GM23338 (cell line): ENCODE data around the gene C8G. TPM values are rescaled to one million over a fixed set of nuclear protein-coding genes. Genes with fewer than 3 reads are reported as not detected.

ENCODE experiments used
- ATAC-seq: fragments of 200-7000 bp; cut with Tn5 transposase; 3 replicates; pipeline ENCODE4 v1.9.1; 2020
- DNase-seq: peaks from one replicate; pipeline ENCODE4 v3.0.0-alpha.2; 2015; ENCODE audit warnings: low spot score
- H2AFZ ChIP-seq: fragments of 200-600 bp; sonication (generic); 2 replicates; pipeline ENCODE4 v1.8.0; 2016; ENCODE audit warnings: antibody characterized with exemption, mild to moderate bottlenecking, moderate library complexity
- H3F3A ChIP-seq: fragments of 200-600 bp; sonication (generic); replicated peaks from 2 replicates; pipeline ENCODE4 v1.8.0; 2017; ENCODE audit warnings: antibody characterized with exemption, mixed run types, low read depth
- H3K27ac ChIP-seq: fragments of 200-600 bp; sonication (generic); 2 replicates; pipeline ENCODE4 v1.6.1; 2016; ENCODE audit warnings: low read depth
- H3K27me3 ChIP-seq: fragments of 200-600 bp; sonication (generic); 2 replicates; pipeline ENCODE4 v1.8.0; 2016; ENCODE audit warnings: mild to moderate bottlenecking, mixed run types, moderate library complexity; ENCODE audit not compliant: insufficient read depth
- H3K36me3 ChIP-seq: fragments of 200-600 bp; sonication (generic); 2 replicates; pipeline ENCODE4 v1.8.0; 2016; ENCODE audit warnings: mild to moderate bottlenecking; ENCODE audit not compliant: insufficient read depth
- H3K4me1 ChIP-seq: fragments of 200-600 bp; sonication (generic); 2 replicates; pipeline ENCODE4 v1.8.0; 2016; ENCODE audit warnings: mild to moderate bottlenecking, moderate library complexity; ENCODE audit not compliant: insufficient read depth
- H3K4me2 ChIP-seq: fragments of 200-600 bp; sonication (generic); 2 replicates; pipeline ENCODE4 v1.7.1; 2017; ENCODE audit warnings: mixed run types
- H3K4me3 ChIP-seq: fragments of 200-600 bp; sonication (generic); 2 replicates; pipeline ENCODE4 v1.6.1; 2016; ENCODE audit warnings: mixed run types
- H3K79me2 ChIP-seq: fragments of 200-600 bp; sonication (generic); replicated peaks from 2 replicates; pipeline ENCODE4 v1.8.0; 2017; ENCODE audit warnings: mild to moderate bottlenecking; ENCODE audit not compliant: insufficient read depth
- H3K9me2 ChIP-seq: fragments of 200-600 bp; sonication (generic); 2 replicates; pipeline ENCODE4 v1.8.0; 2017; ENCODE audit not compliant: insufficient read depth
- H4K20me1 ChIP-seq: fragments of 200-600 bp; sonication (generic); replicated peaks from 2 replicates; pipeline ENCODE4 v1.8.0; 2017; ENCODE audit warnings: mild to moderate bottlenecking; ENCODE audit not compliant: insufficient read depth
- H3K27ac Mint-ChIP-seq: 2 replicates; pipeline ENCODE4 v1.8.0; 2020; ENCODE audit warnings: inconsistent platforms, mild to moderate bottlenecking, moderate library complexity, mixed read lengths
- H3K27me3 Mint-ChIP-seq: 3 replicates; pipeline ENCODE4 v1.8.0; 2022; ENCODE audit warnings: low read depth, mild to moderate bottlenecking, moderate library complexity, mixed read lengths, inconsistent platforms; ENCODE audit not compliant: insufficient read depth, poor library complexity
- H3K36me3 Mint-ChIP-seq: 3 replicates; pipeline ENCODE4 v1.8.0; 2021; ENCODE audit warnings: low read depth, mild to moderate bottlenecking, inconsistent platforms, moderate library complexity, mixed read lengths
- H3K4me1 Mint-ChIP-seq: 3 replicates; pipeline ENCODE4 v1.8.0; 2020; ENCODE audit warnings: mild to moderate bottlenecking, inconsistent platforms, mixed read lengths
- H3K4me3 Mint-ChIP-seq: 3 replicates; pipeline ENCODE4 v1.8.0; 2021; ENCODE audit warnings: moderate library complexity, mild to moderate bottlenecking, inconsistent platforms, mixed read lengths
- H3K9me3 Mint-ChIP-seq: 3 replicates; pipeline ENCODE4 v1.8.0; 2020; ENCODE audit warnings: moderate library complexity, mild to moderate bottlenecking, inconsistent platforms, mixed read lengths
- CREB1 ChIP-seq: fragments of 250-450 bp; sonication (Bioruptor Pico); IDR thresholded peaks from 2 replicates; pipeline ENCODE4 v1.5.0; 2020; ENCODE audit warnings: low read depth, mild to moderate bottlenecking, moderate library complexity
- ETS1 ChIP-seq: IDR thresholded peaks from 2 replicates; pipeline ENCODE4 v1.6.1; 2016; ENCODE audit warnings: antibody characterized with exemption
- EZH2 ChIP-seq: fragments of 200-600 bp; sonication (generic); IDR thresholded peaks from one replicate; pipeline ENCODE4 v1.8.0; 2017; ENCODE audit warnings: antibody characterized with exemption, mild to moderate bottlenecking, low read depth; ENCODE audit not compliant: unreplicated experiment
- EZH2phosphoT487 ChIP-seq: fragments of 200-600 bp; sonication (generic); IDR thresholded peaks from one replicate; pipeline ENCODE4 v1.8.1; 2018; ENCODE audit warnings: antibody characterized with exemption; ENCODE audit not compliant: unreplicated experiment
- JUNB ChIP-seq: IDR thresholded peaks from one replicate; pipeline ENCODE4 v1.6.1; 2016; ENCODE audit warnings: antibody characterized with exemption; ENCODE audit not compliant: unreplicated experiment
- NANOG ChIP-seq: IDR thresholded peaks from 2 replicates; pipeline ENCODE4 v1.6.1; 2016; ENCODE audit warnings: antibody characterized with exemption, borderline replicate concordance
- POLR2AphosphoS5 ChIP-seq: IDR thresholded peaks from 2 replicates; pipeline ENCODE4 v1.6.1; 2016; ENCODE audit warnings: antibody characterized with exemption, low read depth
- STAT1 ChIP-seq: IDR thresholded peaks from one replicate; pipeline ENCODE4 v1.6.1; 2016; ENCODE audit warnings: antibody characterized with exemption; ENCODE audit not compliant: unreplicated experiment
- ZNF114 ChIP-seq: fragments of 250-450 bp; sonication (Bioruptor Pico); IDR thresholded peaks from 2 replicates; pipeline ENCODE4 v1.5.0; 2020; ENCODE audit warnings: mild to moderate bottlenecking, moderate library complexity
- ZNF331 ChIP-seq: fragments of 250-450 bp; sonication (Bioruptor Pico); IDR thresholded peaks from 2 replicates; pipeline ENCODE4 v1.5.0; 2020; ENCODE audit warnings: low read depth, mild to moderate bottlenecking, moderate library complexity
- ZNF462 ChIP-seq: fragments of 250-450 bp; sonication (Bioruptor Pico); IDR thresholded peaks from 2 replicates; pipeline ENCODE4 v1.5.0; 2020; ENCODE audit warnings: mild to moderate bottlenecking, moderate library complexity
- polyA plus RNA-seq: library from polyadenylated mRNA; unstranded; fragments of >200 nt; fragmentation: Nextera tagmentation; extraction: Ambion mirVana; gene quantifications from 2 replicates; pipeline ENCODE4 v1.2.1, GENCODE V29; 2016
- total RNA-seq: library from RNA; depleted of rRNA; stranded (reverse); fragments of >200 nt; shearing (Covaris generic); gene quantifications from 2 replicates; pipeline ENCODE4 v1.2.3, GENCODE V29; 2014
- TF ChIP-seq, protein P1 (sequence below), 2 experiments: fragments of 200-600 bp in 1 of 2; sonication (generic) in 1 of 2; conservative IDR thresholded peaks; 2 replicates each; pipeline versions ENCODE4 v1.5.1 to v1.6.1; 2016 to 2017; ENCODE audit warnings: antibody characterized with exemption in 2 of 2, low read depth in 2 of 2, mild to moderate bottlenecking in 2 of 2, moderate library complexity in 1 of 2
- TF ChIP-seq, protein P2 (sequence below): IDR thresholded peaks from one replicate; pipeline ENCODE4 v1.6.1; 2018; ENCODE audit warnings: antibody characterized with exemption; ENCODE audit not compliant: unreplicated experiment

Gene C8G
- total and polyA plus RNA-seq, 2 experiments from 2014 or later = not detected

GRCh38 chr9:136969150-136969549 lies 24.1 kb downstream of the C8G start:
- Histone ChIP-seq H2AFZ (no peak overlapping the region), H3K9me2 (no peaks in the 10 kb centered on the region), H4K20me1 (no peaks in the 10 kb centered on the region), H3K36me3 (no peaks in the 10 kb centered on the region), H3K27ac (no peak overlapping the region), H3K79me2 (no peaks in the 10 kb centered on the region), H3K4me3 (no peak overlapping the region), H3F3A (no peaks in the 10 kb centered on the region), H3K27me3 (no peaks in the 10 kb centered on the region), H3K4me1 (peaks cover 9% of the 10 kb centered on the region), H3K4me2 (no peak overlapping the region)
- Mint-ChIP-seq H3K9me3 (no peaks in the 10 kb centered on the region; the same call in 2 of the 3 replicates), H3K36me3 (no peaks in the 10 kb centered on the region), H3K27ac (no peak overlapping the region), H3K4me1 (peaks cover 9% of the 10 kb centered on the region), H3K4me3 (no peak overlapping the region), H3K27me3 (peaks cover 5% of the 10 kb centered on the region)
- DNase-seq (no peak), ATAC-seq (no peak)
- TF ChIP-seq POLR2AphosphoS5 (no peak), ZNF462 (CRISPR knock-in tag) (no peak), STAT1 (no peak), EZH2phosphoT487 (no peak), ETS1 (no peak), CREB1 (CRISPR knock-in tag) (no peak), EZH2 (no peak), NANOG (no peak), ZNF114 (no peak), JUNB (no peak), ZNF331 (CRISPR knock-in tag) (no peak)
- TF ChIP-seq, protein P1, sequence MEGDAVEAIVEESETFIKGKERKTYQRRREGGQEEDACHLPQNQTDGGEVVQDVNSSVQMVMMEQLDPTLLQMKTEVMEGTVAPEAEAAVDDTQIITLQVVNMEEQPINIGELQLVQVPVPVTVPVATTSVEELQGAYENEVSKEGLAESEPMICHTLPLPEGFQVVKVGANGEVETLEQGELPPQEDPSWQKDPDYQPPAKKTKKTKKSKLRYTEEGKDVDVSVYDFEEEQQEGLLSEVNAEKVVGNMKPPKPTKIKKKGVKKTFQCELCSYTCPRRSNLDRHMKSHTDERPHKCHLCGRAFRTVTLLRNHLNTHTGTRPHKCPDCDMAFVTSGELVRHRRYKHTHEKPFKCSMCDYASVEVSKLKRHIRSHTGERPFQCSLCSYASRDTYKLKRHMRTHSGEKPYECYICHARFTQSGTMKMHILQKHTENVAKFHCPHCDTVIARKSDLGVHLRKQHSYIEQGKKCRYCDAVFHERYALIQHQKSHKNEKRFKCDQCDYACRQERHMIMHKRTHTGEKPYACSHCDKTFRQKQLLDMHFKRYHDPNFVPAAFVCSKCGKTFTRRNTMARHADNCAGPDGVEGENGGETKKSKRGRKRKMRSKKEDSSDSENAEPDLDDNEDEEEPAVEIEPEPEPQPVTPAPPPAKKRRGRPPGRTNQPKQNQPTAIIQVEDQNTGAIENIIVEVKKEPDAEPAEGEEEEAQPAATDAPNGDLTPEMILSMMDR (conservative IDR thresholded peaks at IDR 0.05; ENCODE audit: low read depth in 2 of 2) = no peak
- TF ChIP-seq, protein P2, sequence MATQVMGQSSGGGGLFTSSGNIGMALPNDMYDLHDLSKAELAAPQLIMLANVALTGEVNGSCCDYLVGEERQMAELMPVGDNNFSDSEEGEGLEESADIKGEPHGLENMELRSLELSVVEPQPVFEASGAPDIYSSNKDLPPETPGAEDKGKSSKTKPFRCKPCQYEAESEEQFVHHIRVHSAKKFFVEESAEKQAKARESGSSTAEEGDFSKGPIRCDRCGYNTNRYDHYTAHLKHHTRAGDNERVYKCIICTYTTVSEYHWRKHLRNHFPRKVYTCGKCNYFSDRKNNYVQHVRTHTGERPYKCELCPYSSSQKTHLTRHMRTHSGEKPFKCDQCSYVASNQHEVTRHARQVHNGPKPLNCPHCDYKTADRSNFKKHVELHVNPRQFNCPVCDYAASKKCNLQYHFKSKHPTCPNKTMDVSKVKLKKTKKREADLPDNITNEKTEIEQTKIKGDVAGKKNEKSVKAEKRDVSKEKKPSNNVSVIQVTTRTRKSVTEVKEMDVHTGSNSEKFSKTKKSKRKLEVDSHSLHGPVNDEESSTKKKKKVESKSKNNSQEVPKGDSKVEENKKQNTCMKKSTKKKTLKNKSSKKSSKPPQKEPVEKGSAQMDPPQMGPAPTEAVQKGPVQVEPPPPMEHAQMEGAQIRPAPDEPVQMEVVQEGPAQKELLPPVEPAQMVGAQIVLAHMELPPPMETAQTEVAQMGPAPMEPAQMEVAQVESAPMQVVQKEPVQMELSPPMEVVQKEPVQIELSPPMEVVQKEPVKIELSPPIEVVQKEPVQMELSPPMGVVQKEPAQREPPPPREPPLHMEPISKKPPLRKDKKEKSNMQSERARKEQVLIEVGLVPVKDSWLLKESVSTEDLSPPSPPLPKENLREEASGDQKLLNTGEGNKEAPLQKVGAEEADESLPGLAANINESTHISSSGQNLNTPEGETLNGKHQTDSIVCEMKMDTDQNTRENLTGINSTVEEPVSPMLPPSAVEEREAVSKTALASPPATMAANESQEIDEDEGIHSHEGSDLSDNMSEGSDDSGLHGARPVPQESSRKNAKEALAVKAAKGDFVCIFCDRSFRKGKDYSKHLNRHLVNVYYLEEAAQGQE = no peak
